MM.1S (cell line): ENCODE results near the gene GFOD2.

Experiments
- CTCF ChIP-seq: fragments of 300-600 bp; sonication (generic); IDR thresholded peaks from 2 replicates; pipeline ENCODE4 v1.5.1; 2016; ENCODE audit warnings: antibody characterized with exemption, low read length, mixed read lengths
- EZH2 ChIP-seq: fragments of 300-600 bp; sonication (generic); optimal IDR thresholded peaks from 2 replicates; pipeline ENCODE3; 2017; ENCODE audit warnings: low read depth, mild to moderate bottlenecking, antibody characterized with exemption, low read length, mixed read lengths
- EZH2phosphoT487 ChIP-seq: fragments of 300-600 bp; sonication (generic); IDR thresholded peaks from 2 replicates; pipeline ENCODE4 v1.6.1; 2018; ENCODE audit warnings: antibody characterized with exemption, low read length

- TF ChIP-seq EZH2phosphoT487 (no peak), CTCF (no peak), EZH2 (no peak)
Measured at GRCh38 chr16:67676939-67677338, 42.2 kb downstream of the GFOD2 start.
